MCF 10A (cell line): ENCODE data around the gene SRGAP3. TPM values are rescaled to one million over a fixed set of nuclear protein-coding genes. Genes with fewer than 3 reads are reported as not detected.

Source experiments
- BruUV-seq: library from RNA; stranded (reverse); fragments of 400-500 nt; replicated peaks from 2 replicates; lab custom pipeline; 2021; lab: Mats Ljungman, UMichigan
- CTCF ChIA-PET: fragments of 300-600 bp; sonication (Branson Sonifier 250); formaldehyde crosslinking; extraction: SDS; loops from one replicate; lab custom pipeline; 2021; ENCODE audit warnings: antibody characterized with exemption, inconsistent platforms; lab: Yijun Ruan, JAX
- POLR2A ChIA-PET: fragments of 300-600, 350-650 bp; sonication (Branson Sonifier 250); formaldehyde crosslinking; extraction: SDS; loops from one replicate; lab custom pipeline; 2020; ENCODE audit warnings: antibody characterized with exemption, inconsistent platforms; lab: Yijun Ruan, JAX
- DNase-seq: peaks from one replicate; pipeline ENCODE4 v3.0.0-alpha.2; 2018; ENCODE audit not compliant: unreplicated experiment
- H3K27ac Mint-ChIP-seq: one replicate; pipeline ENCODE4 v1.8.0; 2022; ENCODE audit warnings: mild to moderate bottlenecking, low read depth, mixed read lengths; ENCODE audit not compliant: unreplicated experiment
- H3K27me3 Mint-ChIP-seq: one replicate; pipeline ENCODE4 v1.8.0; 2022; ENCODE audit warnings: mixed read lengths; ENCODE audit not compliant: insufficient read depth, unreplicated experiment
- H3K36me3 Mint-ChIP-seq: one replicate; pipeline ENCODE4 v1.8.0; 2022; ENCODE audit warnings: mild to moderate bottlenecking, moderate library complexity, mixed read lengths; ENCODE audit not compliant: insufficient read depth, unreplicated experiment
- H3K4me1 Mint-ChIP-seq: one replicate; pipeline ENCODE4 v1.8.0; 2022; ENCODE audit warnings: mixed read lengths; ENCODE audit not compliant: insufficient read depth, unreplicated experiment
- H3K4me3 Mint-ChIP-seq: one replicate; pipeline ENCODE4 v1.8.0; 2022; ENCODE audit warnings: mild to moderate bottlenecking, moderate library complexity, mixed read lengths; ENCODE audit not compliant: unreplicated experiment
- H3K9me3 Mint-ChIP-seq: one replicate; pipeline ENCODE4 v1.8.0; 2022; ENCODE audit warnings: mixed read lengths; ENCODE audit not compliant: unreplicated experiment
- intact Hi-C: fragments of 100-400 bp; cut with micrococcal nuclease; formaldehyde crosslinking; loops from 2 replicates; pipeline ENCODE4 v1.14.1; 2022
- total RNA-seq: library from RNA; stranded (reverse); gene quantifications from 2 replicates; pipeline ENCODE4 v1.2.3, GENCODE V29; 2022
- TF ChIP-seq, protein P1 (sequence below): fragments of 200-600 bp; IDR thresholded peaks from one replicate; pipeline ENCODE4 v1.8.0; 2022; ENCODE audit warnings: antibody characterized with exemption, mild to moderate bottlenecking; ENCODE audit not compliant: unreplicated experiment

Gene SRGAP3
- total RNA-seq, 1 experiment from 2014 or later: 19.8 TPM

DNA sequence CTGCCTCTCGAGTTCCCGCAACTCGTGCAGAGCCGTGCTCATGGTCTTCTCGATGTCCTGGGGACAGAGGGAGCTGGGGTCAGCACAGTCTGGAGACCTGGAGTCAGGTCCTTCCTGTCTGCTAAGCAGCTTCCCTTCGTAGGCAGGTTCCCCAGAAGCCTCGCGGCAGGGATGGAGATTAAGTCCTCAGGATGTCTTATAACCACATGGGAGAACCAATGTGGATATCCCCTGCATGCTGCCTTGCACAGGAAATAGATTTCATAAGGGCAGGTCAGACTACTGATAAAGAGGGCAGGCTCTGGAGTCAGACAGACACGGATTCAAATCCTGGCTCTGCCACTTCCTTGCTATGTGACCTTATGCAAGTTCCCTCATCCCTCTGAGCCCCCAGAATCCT is 263.6 kb downstream of the SRGAP3 start:
- H3K36me3 Mint-ChIP-seq: peaks cover 31% of the 10 kb centered on the region
- TF ChIP-seq, protein P1, sequence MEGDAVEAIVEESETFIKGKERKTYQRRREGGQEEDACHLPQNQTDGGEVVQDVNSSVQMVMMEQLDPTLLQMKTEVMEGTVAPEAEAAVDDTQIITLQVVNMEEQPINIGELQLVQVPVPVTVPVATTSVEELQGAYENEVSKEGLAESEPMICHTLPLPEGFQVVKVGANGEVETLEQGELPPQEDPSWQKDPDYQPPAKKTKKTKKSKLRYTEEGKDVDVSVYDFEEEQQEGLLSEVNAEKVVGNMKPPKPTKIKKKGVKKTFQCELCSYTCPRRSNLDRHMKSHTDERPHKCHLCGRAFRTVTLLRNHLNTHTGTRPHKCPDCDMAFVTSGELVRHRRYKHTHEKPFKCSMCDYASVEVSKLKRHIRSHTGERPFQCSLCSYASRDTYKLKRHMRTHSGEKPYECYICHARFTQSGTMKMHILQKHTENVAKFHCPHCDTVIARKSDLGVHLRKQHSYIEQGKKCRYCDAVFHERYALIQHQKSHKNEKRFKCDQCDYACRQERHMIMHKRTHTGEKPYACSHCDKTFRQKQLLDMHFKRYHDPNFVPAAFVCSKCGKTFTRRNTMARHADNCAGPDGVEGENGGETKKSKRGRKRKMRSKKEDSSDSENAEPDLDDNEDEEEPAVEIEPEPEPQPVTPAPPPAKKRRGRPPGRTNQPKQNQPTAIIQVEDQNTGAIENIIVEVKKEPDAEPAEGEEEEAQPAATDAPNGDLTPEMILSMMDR: no peak
- BruUV-seq: no TSS peak
- no peak for DNase-seq
- H3K4me1 Mint-ChIP-seq: no peaks in the 10 kb centered on the region
- H3K27me3 Mint-ChIP-seq: no peaks in the 10 kb centered on the region
- intact Hi-C loops: loop anchor here (5.0 kb wide), 1 partner anchor 261 kb away; the partner anchor contains the start of gene SRGAP3
- no peak overlapping the region for H3K27ac Mint-ChIP-seq
- no peaks in the 10 kb centered on the region for H3K9me3 Mint-ChIP-seq
- POLR2A ChIA-PET: interaction anchor here (2.0 kb wide), 1 partner anchor 104 kb away, joined by 5 read pairs; no protein-coding TSS in a partner anchor
- H3K4me3 Mint-ChIP-seq: no peak overlapping the region
- CTCF ChIA-PET: interaction anchor here (0.6 to 12.7 kb wide), 6 partner anchors 8 to 316 kb away, joined by 3 to 167 read pairs (median 4); no protein-coding TSS in a partner anchor

DNA sequence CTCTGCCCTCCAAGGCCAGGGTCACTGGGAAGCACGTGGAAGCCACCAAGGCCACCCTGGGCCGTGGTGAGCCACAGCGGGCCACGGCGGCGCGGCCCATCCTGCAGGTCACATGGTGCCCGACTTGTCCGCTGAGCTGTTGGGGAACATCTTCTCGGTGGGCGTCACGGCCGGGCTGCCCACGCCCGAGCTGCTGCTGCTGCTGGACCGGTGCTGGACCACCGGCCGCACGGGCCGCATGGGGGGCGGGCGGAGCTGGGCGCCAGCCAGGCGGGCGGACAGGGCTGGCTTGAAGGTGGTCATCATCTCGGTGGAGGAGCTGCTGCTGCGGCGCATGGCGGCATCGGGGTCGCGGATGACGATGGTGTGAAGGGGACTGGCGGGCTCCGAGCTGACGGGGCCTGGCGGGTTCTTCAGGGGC is 264.0 kb downstream of the SRGAP3 start:
- no peaks in the 10 kb centered on the region for H3K4me1 Mint-ChIP-seq
- H3K27ac Mint-ChIP-seq: no peak overlapping the region
- ChIA-PET POLR2A (no interaction called here), CTCF (interaction anchor here (0.6 to 12.7 kb wide), 6 partner anchors 8 to 321 kb away, joined by 3 to 167 read pairs (median 4); no protein-coding TSS in a partner anchor)
- DNase-seq: no peak
- BruUV-seq: no TSS peak
- TF ChIP-seq, protein P1: no peak
- no peaks in the 10 kb centered on the region for H3K27me3 Mint-ChIP-seq
- peaks cover 31% of the 10 kb centered on the region for H3K36me3 Mint-ChIP-seq
- no peaks in the 10 kb centered on the region for H3K9me3 Mint-ChIP-seq
- intact Hi-C loops: loop anchor here (5.0 kb wide), 1 partner anchor 262 kb away; the partner anchor contains the start of gene SRGAP3
- H3K4me3 Mint-ChIP-seq: no peak overlapping the region

DNA sequence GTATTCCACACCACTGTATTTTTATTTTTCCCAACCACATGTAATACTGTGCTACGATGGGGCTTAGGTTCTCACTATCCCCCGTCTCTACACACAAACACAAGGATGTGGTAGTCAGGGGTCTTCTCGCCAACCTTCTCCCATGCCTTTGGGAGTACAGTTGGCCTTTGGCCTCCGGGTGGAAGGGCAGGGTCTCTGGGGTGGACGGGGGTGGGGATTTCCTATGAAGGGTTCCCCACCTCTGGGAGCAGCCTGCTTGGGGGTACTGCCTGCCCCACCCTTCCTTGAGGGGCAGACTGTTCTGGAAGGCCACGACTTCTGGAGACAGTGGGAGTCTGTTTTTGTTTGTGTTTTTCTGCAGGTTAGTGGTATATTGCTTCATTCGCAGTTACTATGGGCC is 264.9 kb downstream of the SRGAP3 start:
- Mint-ChIP-seq H3K4me3 (no peak overlapping the region), H3K9me3 (no peaks in the 10 kb centered on the region), H3K27ac (no peak overlapping the region), H3K4me1 (no peaks in the 10 kb centered on the region), H3K36me3 (peaks cover 23% of the 10 kb centered on the region), H3K27me3 (no peaks in the 10 kb centered on the region)
- CTCF ChIA-PET: interaction anchor here (1.9 to 12.7 kb wide), 3 partner anchors 12 to 318 kb away, joined by 10 to 167 read pairs (median 31); no protein-coding TSS in a partner anchor
- POLR2A ChIA-PET: no interaction called here
- BruUV-seq: no TSS peak
- intact Hi-C loops: no loop called here
- TF ChIP-seq, protein P1: no peak
- DNase-seq: no peak

DNA sequence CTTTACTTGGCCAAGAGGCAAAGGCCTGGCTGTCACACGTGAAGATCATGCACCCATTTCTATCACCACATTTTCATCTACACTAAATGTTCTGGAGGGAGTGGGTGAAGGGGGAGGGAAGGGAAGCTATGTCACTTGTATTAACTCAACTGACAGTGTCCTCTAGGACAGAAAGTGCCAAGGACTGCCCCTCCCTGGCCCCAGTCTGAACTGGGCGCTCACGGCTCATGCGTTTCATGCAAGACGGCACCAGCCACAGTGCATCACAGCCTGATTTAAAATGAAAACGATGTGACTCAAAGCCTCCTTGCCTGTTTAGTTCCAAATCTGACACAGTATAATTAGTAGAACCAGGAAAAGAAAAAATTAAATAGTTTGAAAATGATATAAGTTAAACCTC is 265.4 kb downstream of the SRGAP3 start:
- Mint-ChIP-seq H3K27ac (no peak overlapping the region), H3K9me3 (no peaks in the 10 kb centered on the region), H3K4me1 (no peaks in the 10 kb centered on the region), H3K36me3 (peaks cover 19% of the 10 kb centered on the region), H3K4me3 (no peak overlapping the region), H3K27me3 (no peaks in the 10 kb centered on the region)
- ChIA-PET CTCF (interaction anchor here (1.9 kb wide), 1 partner anchor 318 kb away, joined by 10 read pairs; no protein-coding TSS in a partner anchor), POLR2A (no interaction called here)
- TF ChIP-seq, protein P1: no peak
- no TSS peak for BruUV-seq
- no peak for DNase-seq
- intact Hi-C loops: no loop called here
